Measurements from ENCODE around the gene EIF2A.

The EIF2A gene

DNA sequence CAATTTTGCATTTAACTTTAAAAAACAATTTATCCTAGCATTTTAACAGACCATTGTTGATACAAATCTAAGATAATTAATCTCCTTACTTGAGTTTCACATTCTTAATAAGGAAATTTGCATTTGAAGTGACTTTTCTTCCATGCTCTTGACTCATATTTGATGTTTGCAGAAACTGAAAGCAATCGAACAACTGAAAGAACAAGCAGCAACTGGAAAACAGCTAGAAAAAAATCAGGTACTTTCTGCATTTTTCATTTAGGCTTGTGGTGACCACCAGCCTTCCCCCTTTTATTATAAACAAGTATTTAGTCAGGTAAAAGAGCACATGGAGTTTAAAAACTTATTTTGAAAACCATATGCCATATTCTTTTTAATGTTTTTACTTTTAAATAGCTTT lies 36.4 kb downstream of the EIF2A start:
- peaks cover 75% of the 10 kb centered on the region for H3K36me3 ChIP-seq (ENCODE audit: control insufficient read depth, low read length)
- no peaks in the 10 kb centered on the region for H4K20me1 ChIP-seq (ENCODE audit: control insufficient read depth, insufficient read depth, low read depth, low read length)
- H3K4me2 ChIP-seq (ENCODE audit: low read length) = no peak overlapping the region

DNA sequence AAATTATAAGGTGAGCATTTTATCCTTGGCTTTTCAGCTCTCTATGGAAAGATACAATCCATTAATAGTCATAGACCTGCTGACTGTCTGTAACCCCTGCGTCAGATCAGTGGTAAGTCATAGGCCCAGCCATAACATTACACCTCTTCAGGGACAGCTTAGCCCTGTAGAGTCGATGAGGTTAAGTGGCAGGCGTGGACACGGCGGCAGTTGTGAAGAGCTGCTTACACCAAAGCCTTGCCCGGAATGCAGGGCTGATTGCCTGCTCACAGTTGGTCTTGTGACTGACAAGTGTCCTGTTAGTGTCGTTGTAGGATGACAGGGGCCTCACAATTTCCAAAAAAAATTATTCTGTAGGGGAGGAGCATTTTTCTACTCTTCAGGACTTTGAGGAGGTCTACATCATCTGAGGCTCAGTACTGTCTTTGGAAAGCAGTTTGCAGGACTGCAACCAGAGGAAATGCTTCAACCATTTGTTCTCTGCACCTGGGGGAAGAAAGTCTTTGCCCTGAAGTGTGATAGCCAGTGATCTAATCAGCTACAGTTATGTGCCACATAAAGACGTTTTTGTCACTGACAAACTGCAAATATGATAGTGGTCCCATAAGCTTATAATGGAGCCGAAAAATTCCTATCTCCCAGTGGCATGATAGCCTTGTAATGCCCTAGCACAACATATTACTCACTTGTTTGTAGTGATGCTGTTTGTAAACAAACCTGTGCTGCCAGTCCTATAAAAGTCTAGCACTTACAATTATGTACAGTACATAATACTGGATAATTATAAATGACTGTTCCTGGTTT lies 41.6 kb downstream of the EIF2A start:
- Histone ChIP-seq H3K4me3 (ENCODE audit: low read length) (no peak overlapping the region), H3K9me2 (replicated peaks; ENCODE audit: control insufficient read depth, low read length) (no peaks in the 10 kb centered on the region), H3K36me3 (ENCODE audit: control insufficient read depth, low read length) (peaks cover 38% of the 10 kb centered on the region), H3K79me2 (ENCODE audit: control insufficient read depth, low read length) (peaks cover 71% of the 10 kb centered on the region), H3K4me1 (ENCODE audit: control insufficient read depth, low read length) (no peaks in the 10 kb centered on the region; the same call in 1 of the 2 replicates), H3K27me3 (ENCODE audit: control insufficient read depth, low read length) (no peaks in the 10 kb centered on the region), H3K4me2 (ENCODE audit: low read length) (no peak overlapping the region), H4K20me1 (ENCODE audit: control insufficient read depth, insufficient read depth, low read depth, low read length) (no peaks in the 10 kb centered on the region; the same call in 1 of the 2 replicates), H3K27ac (ENCODE audit: low read depth, low read length) (no peak overlapping the region), H3K9me3 (ENCODE audit: control insufficient read depth, insufficient read depth, low read length) (no peaks in the 10 kb centered on the region), H3F3A (ENCODE audit: control insufficient read depth, insufficient read depth) (peaks cover 7% of the 10 kb centered on the region; the same call in 1 of the 2 replicates)
- TF ChIP-seq EZH2phosphoT487 (IDR thresholded peaks at IDR 0.05; ENCODE audit: borderline replicate concordance, low read length) = no peak
- TF ChIP-seq, protein P1, sequence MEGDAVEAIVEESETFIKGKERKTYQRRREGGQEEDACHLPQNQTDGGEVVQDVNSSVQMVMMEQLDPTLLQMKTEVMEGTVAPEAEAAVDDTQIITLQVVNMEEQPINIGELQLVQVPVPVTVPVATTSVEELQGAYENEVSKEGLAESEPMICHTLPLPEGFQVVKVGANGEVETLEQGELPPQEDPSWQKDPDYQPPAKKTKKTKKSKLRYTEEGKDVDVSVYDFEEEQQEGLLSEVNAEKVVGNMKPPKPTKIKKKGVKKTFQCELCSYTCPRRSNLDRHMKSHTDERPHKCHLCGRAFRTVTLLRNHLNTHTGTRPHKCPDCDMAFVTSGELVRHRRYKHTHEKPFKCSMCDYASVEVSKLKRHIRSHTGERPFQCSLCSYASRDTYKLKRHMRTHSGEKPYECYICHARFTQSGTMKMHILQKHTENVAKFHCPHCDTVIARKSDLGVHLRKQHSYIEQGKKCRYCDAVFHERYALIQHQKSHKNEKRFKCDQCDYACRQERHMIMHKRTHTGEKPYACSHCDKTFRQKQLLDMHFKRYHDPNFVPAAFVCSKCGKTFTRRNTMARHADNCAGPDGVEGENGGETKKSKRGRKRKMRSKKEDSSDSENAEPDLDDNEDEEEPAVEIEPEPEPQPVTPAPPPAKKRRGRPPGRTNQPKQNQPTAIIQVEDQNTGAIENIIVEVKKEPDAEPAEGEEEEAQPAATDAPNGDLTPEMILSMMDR (IDR thresholded peaks at IDR 0.05; ENCODE audit: low read depth, low read length, poor library complexity, severe bottlenecking) = no peak

More for the DNA sequence above, 36.4 kb downstream of the EIF2A start:
- Histone ChIP-seq H3K9me3 (ENCODE audit: control insufficient read depth, insufficient read depth, low read length) (no peaks in the 10 kb centered on the region), H3K27ac (ENCODE audit: low read depth, low read length) (no peak overlapping the region), H3K79me2 (ENCODE audit: control insufficient read depth, low read length) (peaks cover 56% of the 10 kb centered on the region), H3K9me2 (replicated peaks; ENCODE audit: control insufficient read depth, low read length) (no peaks in the 10 kb centered on the region), H3K27me3 (ENCODE audit: control insufficient read depth, low read length) (no peaks in the 10 kb centered on the region), H3K4me3 (ENCODE audit: low read length) (no peak overlapping the region), H3F3A (ENCODE audit: control insufficient read depth, insufficient read depth) (peaks cover 9% of the 10 kb centered on the region; the same call in 1 of the 2 replicates), H3K4me1 (ENCODE audit: control insufficient read depth, low read length) (no peaks in the 10 kb centered on the region)
- TF ChIP-seq, protein P1 (IDR thresholded peaks at IDR 0.05; ENCODE audit: low read depth, low read length, poor library complexity, severe bottlenecking) = no peak
- TF ChIP-seq EZH2phosphoT487 (IDR thresholded peaks at IDR 0.05; ENCODE audit: borderline replicate concordance, low read length) = no peak

DNA sequence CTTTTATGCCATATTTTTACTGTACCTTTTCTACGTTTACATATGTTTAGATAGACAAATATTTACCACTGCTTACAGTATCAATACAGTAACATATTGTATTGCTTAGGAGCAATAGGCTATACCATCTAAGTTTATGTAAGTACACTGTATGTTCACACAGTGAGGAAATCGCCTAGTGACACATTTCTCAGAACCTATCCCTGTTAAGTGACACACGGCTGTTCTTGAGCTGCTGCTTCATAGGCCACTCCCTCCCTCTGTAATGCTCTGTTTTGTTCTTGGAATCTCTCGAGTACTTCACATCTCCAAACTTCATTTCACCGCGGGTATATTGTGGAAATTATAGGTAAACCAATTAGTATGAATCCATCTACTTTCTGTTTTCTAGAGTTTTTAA lies 43.2 kb downstream of the EIF2A start:
- H3K9me3 ChIP-seq (ENCODE audit: control insufficient read depth, insufficient read depth, low read length) = no peaks in the 10 kb centered on the region
- H3K9me2 ChIP-seq (replicated peaks; ENCODE audit: control insufficient read depth, low read length) = no peaks in the 10 kb centered on the region
- TF ChIP-seq, protein P1 (IDR thresholded peaks at IDR 0.05; ENCODE audit: low read depth, low read length, poor library complexity, severe bottlenecking) = no peak
- no peak for TF ChIP-seq EZH2phosphoT487 (IDR thresholded peaks at IDR 0.05; ENCODE audit: borderline replicate concordance, low read length)
- H3K27ac ChIP-seq (ENCODE audit: low read depth, low read length) = no peak overlapping the region
- peaks cover 24% of the 10 kb centered on the region for H3K36me3 ChIP-seq (ENCODE audit: control insufficient read depth, low read length)
- no peaks in the 10 kb centered on the region; the same call in 1 of the 2 replicates for H4K20me1 ChIP-seq (ENCODE audit: control insufficient read depth, insufficient read depth, low read depth, low read length)
- H3K4me1 ChIP-seq (ENCODE audit: control insufficient read depth, low read length) = no peaks in the 10 kb centered on the region; the same call in 1 of the 2 replicates
- peaks cover 78% of the 10 kb centered on the region for H3K79me2 ChIP-seq (ENCODE audit: control insufficient read depth, low read length)
- no peaks in the 10 kb centered on the region for H3K27me3 ChIP-seq (ENCODE audit: control insufficient read depth, low read length)
- no peak overlapping the region for H3K4me3 ChIP-seq (ENCODE audit: low read length)
- H3K4me2 ChIP-seq (ENCODE audit: low read length) = no peak overlapping the region
- peaks cover 7% of the 10 kb centered on the region; the same call in 1 of the 2 replicates for H3F3A ChIP-seq (ENCODE audit: control insufficient read depth, insufficient read depth)
